ENCODE results near the gene EID2B.

EID2B gene, protein sequence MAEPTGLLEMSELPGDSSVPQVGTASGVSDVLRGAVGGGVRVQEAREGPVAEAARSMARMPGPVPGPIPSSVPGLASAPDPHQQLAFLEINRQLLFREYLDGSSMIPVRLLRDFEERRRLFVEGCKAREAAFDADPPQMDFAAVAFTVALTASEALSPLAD

DNA sequence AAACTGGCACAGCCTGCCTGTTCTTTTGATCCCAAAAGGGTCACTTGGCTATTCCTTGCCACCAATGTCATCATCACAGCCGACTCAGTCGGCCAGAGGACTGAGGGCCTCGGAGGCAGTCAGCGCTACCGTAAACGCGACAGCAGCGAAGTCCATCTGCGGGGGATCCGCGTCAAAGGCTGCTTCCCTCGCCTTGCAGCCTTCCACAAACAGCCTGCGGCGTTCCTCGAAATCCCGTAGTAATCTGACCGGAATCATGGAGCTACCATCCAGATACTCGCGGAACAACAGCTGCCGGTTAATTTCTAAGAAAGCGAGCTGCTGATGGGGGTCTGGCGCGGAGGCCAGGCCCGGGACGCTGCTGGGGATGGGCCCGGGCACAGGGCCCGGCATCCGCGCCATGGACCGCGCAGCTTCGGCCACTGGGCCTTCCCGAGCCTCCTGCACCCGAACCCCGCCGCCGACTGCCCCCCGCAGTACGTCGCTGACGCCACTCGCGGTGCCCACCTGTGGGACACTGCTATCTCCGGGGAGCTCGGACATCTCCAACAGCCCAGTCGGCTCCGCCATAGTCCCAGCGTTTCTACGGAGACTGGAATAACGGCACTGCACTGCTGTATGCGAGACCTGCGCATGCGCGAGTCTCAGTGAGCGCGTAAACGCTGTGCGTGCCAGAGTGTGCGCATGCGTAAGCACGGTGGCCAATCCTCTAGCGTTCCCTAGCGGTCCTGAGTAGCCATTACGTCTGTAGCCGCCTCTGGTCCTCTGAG lies at the start of gene EID2B:
Gene EID2B (minus strand): TSS at position 620 of the 770 bp plus-strand sequence. CDS start 50 bp downstream, at position 570.
- peak; percentile 94 for DNase-seq (ENCODE audit: low read depth)

DNA sequence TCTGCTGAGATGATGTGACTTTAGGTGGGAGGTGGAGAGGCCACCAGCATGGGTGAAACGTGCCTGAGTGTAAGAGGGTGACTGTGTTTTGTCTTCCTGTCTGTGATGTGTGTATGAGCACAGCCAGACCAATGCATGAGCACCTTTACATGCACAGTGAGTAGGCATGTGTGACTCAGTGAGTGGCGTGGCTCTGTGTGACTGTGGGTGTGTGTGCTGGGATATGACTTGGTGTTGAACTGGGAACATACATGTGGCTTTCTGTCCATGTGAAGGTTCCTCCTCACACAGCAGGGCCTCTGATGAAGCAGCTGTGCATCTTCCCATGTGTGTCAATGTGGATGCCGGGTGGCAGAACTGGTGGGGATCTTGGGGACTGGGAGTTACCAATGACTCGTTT lies 49.8 kb upstream of the EID2B start:
- DNase-seq (ENCODE audit: low read depth), result no peak

DNA sequence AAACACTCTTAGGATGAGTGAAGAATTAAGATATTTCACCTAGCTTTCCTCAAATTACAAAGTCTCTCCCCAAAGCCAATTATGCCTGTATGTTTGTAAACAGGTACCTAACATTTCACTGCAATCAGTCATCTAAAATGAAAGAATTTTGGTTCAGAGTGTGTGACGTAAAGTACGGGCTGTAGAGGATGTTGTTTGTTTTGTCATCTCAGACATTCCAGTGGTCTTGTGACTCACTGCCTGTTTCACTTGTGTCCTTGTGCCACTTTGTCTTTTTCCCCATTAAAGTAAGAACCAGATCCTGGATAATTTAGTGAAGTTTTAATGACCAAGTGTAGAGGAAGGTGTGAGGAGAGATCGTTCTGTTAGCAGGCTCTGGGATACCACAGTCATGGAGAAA lies 36.0 kb upstream of the EID2B start:
- DNase-seq (ENCODE audit: low read depth), result no peak

DNA sequence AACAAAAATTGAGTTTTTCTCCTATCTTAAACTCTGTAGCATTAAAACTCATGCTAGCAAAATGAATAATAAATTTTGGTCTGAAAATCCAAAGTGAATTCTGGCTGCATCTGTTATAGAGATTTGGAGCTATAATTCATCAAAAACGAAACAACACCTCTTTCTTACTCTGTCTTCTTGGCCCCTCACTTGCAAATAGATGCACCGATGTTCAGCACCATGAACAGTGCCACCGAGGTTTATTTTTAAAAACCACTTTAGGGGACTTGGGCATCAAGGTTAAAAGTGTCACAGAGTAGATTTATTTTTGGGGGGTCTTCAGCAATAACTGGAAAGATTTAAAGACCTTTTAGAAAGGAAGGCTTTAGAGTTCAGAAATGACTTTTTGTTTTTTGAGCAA lies 33.4 kb upstream of the EID2B start:
- no peak for DNase-seq (ENCODE audit: low read depth)

DNA sequence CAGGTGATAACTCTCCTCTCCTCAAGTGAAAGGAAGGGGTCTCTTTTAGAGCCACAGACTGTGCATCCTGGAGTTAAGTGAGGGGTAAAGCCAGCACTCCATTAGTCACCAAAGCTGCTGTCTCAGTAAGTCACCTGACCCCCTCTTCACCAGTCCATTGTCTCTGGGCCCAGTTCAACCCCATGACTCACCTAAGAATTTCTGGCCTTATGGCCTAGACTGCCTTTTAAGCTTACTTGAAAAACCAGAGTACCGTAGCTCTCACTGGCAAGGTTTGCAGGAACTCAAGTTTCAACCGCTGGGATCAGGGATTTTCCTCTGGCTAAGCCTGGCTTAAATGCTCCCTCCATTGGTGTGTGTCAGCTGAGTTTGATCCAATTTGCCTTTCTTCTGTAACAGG lies 30.8 kb upstream of the EID2B start:
- DNase-seq (ENCODE audit: low read depth), result no peak

DNA sequence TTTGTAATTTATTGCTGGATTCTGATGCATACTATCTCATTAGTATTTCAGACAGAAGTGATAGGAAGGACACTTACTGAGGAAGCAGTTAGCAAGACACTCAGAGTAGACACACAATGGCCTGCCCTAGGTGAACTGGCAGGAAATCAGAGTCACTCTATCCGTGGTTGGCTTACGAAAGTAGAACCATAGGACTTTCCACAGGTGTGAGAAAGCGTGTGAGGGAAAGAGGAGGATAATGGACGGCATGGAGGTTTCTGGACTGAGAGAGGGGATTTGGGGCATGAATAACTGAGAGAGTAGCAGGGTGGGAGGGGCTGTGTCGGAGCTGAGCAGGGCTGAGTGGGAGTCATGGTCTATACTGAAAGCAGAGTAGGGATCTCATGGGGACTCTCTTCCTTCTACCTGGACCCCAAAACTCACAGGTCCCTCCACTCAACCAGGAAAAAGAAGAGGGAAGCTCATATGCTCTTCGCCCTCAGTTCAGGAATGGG lies 26.0 kb upstream of the EID2B start:
- no peak for DNase-seq (ENCODE audit: low read depth)

DNA sequence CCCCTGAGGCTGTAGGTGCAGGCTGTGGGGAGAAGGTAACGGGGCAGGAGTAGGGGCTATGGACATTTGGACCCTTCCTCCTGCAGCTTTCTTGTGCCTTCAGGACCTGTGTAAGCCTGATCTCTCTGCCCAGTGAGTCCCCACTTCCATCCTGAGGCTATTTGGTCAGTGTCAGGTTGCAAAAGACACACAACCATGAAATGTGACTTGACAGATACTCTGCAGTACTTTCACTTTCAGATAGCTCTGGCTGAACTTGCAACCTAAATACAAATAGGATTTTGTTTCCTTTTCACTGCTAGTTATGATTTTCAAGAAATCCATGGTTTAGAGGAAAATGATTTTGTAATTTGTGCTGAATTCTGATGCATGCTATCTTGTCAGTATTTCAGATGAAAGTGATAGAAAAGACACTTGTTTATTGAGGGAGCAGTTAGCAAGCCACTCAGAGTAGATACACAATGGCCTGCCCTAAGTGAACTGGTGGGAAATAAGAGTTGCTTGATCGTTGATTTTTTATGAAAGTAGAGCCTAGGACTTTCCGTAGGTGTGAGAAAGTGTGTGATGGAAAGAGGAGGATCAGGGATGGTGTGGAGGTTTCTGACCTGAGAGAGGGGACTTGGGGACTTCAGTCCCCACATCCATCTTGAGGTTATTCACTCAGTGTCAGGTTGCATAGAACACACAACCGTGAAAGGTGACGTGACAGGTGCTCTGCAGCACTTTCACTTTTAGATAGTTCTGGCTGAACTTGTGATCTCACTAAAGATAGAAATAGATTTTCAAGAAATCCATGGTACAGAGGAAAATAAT lies 25.4 kb upstream of the EID2B start:
- no peak for DNase-seq (ENCODE audit: low read depth)

DNA sequence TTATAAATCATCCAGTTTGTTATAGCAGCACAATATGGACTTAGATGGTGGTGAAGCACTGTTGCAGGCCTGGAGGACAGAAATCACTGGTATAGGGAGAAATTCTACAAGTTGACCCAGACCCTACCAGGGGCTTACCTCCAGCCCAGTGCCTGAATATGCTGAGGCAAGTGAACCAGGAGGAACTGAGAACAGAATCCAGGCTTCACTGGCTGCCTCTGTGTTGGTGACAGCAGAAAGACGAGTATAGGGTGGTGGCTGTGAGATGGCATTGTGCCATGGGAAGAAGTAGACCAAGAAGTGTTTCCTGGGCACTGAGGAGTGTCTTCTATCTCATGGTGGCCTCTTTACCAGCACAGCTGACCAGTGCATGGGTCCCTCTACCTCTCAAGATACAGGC lies 23.2 kb upstream of the EID2B start:
- no peak for DNase-seq (ENCODE audit: low read depth)

DNA sequence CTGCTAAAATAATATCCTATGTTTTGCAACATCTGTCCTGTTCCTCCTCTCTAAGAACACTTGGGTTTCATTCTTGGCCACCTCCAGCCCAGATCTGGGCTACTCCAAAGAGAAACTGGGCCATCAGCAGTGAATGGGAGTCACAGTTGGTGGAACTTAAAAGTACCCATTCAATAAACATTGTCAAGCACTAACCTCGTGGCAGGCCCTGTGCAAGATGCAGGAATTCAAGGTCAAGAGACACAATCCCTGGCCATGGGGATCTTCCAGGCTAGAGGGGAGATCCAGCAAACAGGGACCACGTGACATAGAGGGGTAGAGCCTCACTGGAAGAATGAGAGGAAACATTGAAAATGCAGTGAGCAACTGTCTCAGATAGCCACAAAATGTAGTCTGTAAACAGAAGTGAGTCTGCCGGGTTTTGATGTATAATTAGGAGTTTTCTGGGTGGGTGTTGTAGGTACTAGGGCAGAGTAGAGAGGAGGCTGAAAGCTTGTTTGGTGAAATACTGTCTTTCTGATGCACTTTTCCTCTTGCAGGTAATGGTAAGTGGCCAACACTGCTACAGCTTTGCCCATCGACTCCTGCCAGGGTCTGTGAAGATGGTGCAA lies 22.2 kb upstream of the EID2B start:
- no peak for DNase-seq (ENCODE audit: low read depth)

DNA sequence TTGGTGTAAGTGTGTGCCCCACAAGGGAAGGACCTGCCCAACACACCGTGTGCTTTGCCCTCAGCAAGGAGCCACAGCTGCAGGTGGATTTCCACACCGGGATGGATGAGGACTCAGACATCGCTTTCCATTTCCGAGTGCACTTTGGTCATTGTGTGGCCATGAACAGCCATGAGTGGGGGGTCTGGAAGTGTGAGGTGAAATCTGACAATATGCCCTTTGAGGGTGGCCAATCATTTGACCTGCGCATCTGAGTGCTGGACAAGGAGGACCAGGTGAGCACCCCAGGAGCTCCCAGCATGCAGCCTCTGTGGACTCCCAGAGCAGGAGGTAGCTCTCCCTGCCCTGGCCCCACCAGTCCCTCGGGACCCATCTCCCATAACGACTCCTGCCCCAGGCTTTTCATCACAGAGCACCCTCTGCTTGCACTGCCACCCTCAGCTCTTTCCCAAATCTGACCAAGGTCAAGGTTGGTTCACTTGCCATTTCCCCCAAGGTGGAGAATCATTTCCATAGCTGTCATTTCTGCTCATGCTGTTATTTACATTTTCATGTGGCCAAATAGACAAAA lies 20.5 kb upstream of the EID2B start:
- no peak for DNase-seq (ENCODE audit: low read depth)

DNA sequence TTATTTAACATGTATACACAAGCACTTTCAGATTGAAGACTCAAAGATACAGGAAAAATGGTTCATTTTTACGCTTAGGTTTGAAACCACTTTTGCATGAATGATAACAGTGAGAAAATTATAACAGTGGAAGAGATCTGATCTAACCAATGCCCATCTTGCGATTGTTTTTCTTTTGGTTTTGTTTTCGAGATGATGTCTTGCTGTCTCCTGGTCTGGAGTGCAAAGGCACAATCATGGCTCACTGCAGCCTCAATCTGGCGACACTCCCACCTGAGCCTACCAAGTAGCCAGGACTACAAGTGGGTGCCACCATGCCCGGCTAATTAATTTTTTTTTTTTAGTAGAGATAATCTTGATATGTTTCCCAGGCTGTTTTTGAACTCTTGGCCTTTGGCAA lies 17.5 kb upstream of the EID2B start:
- DNase-seq (ENCODE audit: low read depth), result no peak

DNA sequence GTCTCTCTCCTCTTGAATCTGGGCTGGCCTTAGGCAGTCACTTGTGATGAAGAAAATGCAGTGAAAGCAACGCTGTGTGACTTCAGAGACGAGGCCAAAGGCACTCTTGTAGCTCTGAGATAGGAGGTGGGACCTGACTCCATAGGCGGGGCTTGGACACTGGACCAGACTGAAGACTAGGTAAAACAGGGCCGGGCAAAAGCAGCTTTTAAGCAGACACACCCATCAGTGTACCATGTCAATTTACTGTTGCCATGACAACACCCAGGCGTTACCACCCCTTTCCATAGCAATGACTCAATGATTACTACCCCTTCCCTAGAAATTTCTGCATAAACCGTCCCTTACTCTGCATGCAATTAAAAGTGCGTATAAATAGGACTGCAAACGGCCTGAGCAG lies 13.9 kb upstream of the EID2B start:
- DNase-seq (ENCODE audit: low read depth), result no peak

DNA sequence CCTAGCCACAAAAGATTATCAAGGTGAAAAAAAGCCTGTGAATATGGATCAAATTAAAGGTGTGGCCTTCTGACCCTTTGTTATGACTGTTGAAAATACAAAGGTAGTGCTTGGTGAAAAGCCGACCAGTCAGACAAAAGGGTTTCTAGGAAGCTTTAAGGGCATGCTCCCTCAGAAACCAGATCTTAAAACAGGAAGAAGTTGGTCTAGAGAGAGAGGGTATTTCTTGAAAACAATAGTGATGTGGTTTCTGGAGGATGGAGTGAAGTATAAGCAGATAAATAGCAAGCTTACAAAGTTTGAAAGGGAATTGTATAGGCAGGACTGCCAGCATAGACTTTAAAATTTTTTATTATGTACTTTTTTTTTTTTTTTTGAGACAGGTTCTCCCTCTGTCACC lies 12.3 kb upstream of the EID2B start:
- no peak for DNase-seq (ENCODE audit: low read depth)

DNA sequence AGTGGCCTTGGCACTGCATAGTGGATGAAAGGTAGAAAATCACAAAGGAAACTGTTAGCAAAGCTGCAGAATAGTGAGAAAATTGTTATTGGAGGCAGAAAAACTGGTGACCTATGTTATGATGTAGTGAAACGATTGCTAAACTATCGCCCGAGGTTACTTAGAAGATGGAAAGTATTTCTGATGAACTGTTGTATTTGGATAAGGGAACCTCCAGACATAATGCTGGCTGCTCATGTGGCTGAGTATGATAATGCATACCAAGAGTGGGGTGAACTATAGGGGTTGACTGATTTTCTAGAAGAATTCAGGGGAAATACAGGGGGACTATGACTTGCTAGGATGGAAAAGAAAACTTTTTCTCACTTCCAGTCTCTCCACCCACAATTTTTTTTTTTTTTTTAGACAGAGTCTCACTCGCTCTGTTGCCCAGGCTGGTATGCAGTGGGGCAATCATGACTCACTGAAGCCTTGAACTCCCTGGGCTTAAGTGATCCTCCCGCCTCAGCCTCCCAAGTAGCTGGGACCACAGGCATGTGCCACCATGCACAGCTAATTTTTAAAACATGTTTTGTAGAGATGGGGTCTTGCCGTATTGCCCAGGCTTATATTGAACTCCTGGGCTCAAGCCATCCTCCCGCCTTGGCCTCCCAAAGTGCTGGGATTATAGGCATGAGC lies 11.7 kb upstream of the EID2B start:
- DNase-seq (ENCODE audit: low read depth), result no peak

DNA sequence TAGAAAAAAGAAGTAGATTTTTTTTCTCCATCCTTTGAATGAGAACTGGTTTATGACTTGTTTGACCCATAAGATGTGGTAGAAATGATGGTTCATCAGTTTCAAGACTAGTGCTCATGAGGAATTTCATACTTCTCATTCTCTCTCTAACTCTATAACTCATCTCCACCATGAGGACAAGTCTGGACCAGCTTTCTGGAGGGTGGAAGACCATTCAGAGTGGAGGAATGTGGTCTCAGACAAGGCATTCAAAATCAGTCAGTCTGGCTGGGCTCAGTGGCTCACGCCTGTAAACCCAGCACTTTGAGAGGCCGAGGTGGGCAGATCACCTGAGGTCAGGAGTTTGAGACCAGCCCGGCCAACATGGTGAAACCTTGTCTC lies 10.8 kb upstream of the EID2B start:
- no peak for DNase-seq (ENCODE audit: low read depth)

DNA sequence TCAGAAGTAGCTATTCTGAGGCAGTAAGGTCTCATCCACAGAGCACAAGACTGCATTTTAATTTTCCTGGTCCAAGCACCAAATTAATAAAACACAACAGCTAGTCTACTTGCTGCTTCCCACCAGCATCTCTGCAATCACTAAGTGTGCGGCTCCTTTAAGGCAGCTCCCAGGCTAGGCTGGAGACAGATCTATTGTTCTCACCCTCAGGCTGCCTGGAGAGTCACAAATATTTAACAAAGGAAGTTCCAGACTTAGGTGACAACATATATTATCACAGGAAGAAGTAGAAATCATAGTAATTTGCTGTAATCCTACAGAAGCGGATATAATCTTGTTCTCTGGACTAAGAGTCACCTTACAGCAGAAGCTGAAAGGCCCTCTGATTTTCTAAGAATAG lies 9.6 kb upstream of the EID2B start:
- DNase-seq (ENCODE audit: low read depth), result no peak

DNA sequence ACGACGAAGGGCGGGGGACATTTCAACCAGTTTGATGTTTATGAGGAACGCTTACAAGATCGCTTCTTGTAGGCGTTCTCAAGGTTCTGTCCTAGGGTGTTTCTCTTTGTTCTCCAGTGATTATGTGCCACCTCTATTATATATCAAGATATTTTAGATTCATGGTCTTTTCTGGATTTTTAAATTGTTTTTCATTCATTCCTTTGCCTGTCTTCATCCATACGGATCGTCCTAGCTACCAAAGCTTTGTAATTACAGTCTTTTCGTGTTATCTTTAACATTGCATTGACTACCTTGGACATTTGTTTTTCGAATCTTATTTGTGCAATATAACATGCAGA lies 7.7 kb upstream of the EID2B start:
- DNase-seq (ENCODE audit: low read depth), result no peak

DNA sequence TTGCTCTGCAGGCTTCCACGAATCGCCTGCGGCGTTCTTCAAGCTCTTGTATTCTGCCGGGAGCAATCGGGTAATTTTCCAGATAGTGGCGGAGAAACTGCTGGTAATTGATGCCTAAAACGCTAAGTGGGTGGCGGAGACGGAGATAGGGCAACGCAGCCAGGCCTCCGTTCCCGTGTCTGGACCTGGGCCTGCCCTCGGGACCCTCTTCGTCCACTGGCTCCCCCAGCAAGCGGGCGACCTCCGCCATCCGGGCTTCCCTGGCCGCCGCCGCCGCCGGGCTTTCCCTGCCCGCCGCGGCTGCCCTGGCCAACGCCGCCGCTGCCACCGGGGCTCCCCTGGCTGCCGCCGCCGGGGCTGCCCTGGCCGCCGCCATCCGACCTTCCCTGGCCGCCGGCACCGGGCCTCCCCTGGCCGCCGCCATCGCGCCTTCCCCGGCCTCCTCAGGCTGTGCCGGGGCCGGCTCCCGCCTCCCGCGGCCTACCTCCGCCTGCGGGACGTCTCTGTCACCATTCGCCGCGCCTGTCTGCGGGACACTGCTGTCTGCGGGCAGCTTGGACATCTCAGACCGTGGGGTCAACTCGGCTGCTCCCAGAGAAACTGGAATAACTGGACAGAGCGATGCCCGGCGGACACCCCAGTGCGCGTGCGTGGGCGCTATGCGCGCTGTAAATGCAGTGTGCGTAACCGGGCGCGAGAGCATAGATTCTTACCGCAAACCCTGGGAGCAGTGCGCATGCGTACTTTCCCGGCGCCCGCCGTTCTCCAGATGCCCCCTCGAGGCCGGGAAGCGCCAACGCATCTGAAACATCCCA lies 7.1 kb upstream of the EID2B start, which contains the start of gene EID2:
Gene EID2 (minus strand): TSS at position 644 of the 815 bp plus-strand sequence. CDS start 82 bp downstream, at position 562.
- peak; percentile 89 for DNase-seq (ENCODE audit: low read depth)

DNA sequence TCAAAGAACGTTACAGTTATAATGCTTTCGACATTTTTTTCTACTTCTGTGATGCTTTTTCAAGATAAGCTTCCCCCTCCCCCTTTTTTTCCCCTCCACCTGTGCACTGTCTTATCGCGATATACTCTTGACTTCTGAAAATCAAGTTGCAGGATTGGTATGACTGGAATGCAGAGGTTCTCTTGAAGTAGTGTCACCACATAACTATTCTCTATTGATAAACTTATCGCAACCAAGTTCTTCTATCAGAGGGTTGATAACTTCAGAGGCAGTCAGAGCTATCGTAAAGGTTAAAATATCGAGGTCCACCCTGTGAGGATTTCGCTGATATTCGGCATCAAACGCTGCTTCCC lies 6.5 kb upstream of the EID2B start:
- DNase-seq (ENCODE audit: low read depth), result no peak

DNA sequence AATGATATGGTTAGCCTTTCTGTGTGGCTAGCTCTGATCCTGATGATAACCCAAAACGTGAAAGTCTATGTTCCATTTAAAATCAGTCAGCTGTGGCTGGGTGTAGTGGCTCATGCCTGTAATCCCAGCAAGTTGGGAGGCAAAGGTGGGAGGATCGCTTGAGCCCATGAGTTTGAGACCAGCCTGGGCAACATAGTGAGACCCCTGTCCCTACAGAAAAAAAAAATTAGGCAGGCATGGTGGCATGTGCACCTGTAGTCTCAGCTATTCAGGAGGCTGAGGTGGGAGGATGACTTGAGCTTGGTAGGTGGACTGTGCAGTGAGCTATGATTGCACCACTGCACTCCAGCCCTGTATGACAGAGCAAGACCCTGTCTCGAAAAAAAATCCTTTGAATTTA lies 1.1 kb upstream of the EID2B start:
- DNase-seq (ENCODE audit: low read depth), result no peak

DNA sequence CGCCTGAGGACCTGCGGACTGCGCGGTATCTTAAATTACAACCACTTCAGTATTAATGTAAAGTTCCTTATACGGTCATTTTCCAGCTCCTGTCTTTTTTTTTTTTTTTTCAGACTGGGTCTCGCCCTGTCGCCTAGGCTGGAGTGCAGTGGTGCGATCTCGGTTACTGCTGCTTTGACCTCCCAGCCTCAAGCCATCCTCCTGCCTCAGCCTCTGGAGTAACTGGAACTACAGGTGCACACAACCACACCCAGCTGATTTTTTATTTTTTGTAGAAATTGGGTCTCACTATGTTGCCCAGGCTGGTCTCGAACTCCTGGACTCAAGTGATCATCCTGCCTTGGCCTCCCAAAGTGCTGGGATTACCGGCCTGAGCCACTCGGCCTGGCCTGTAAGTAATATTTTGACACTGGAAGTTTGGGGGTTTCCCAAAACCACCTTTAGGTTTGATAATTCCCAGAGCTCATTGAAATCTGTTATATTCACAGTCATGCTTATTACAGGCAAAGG lies 406 bp upstream of the EID2B start:
- no peak for DNase-seq (ENCODE audit: low read depth)
